HepG2 (cell line): ENCODE results near the gene PYGL. TPM values are rescaled to one million over a fixed set of nuclear protein-coding genes. Genes with fewer than 3 reads are reported as not detected.

ENCODE experiments used
- ATAC-seq: fragments of 200-7000 bp; cut with Tn5 transposase; 3 replicates; pipeline ENCODE4 v1.9.1; 2020; ENCODE audit warnings: mild to moderate bottlenecking, moderate library complexity
- BruUV-seq: library from RNA; stranded (reverse); fragments of 400-500 nt; replicated peaks from 2 replicates; lab custom pipeline; 2021; lab: Mats Ljungman, UMichigan
- CTCF ChIA-PET: fragments of 300-600 bp; formaldehyde crosslinking; extraction: SDS; loops from one replicate; lab custom pipeline; 2021; ENCODE audit warnings: low total read pairs, inconsistent platforms, low intra/inter-chr PET ratio; lab: Yijun Ruan, JAX
- POLR2A ChIA-PET: fragments of 350-600 bp; sonication (Branson Sonifier 250); formaldehyde crosslinking; loops from one replicate; lab custom pipeline; 2020; ENCODE audit warnings: antibody characterized with exemption, inconsistent platforms; lab: Yijun Ruan, JAX
- DNase-seq: peaks from one replicate; pipeline ENCODE4 v3.0.0-alpha.2; 2015; ENCODE audit warnings: low spot score
- FAIRE-seq: peaks from 3 replicates; lab custom pipeline; 2011; peaks lifted over from hg19 to GRCh38; lab: Jason Lieb, UNC
- H2AFZ ChIP-seq: one replicate; pipeline ENCODE4 v1.6.1; 2011; ENCODE audit warnings: low read length, inconsistent platforms
- H3K27ac ChIP-seq: fragments of 300-600 bp; 3 replicates; pipeline ENCODE4 v1.8.0; 2011; ENCODE audit warnings: mixed run types, mild to moderate bottlenecking, mixed read lengths, low read length, inconsistent platforms; ENCODE audit not compliant: insufficient read depth; ENCODE audit errors: extremely low read length
- H3K27me3 ChIP-seq, 2 experiments: fragments of 200-600 bp in 1 of 2; 2 replicates in 1 of 2; 3 replicates in 1 of 2; pipeline versions ENCODE4 v1.6.0 to v1.8.0; 2011; ENCODE audit warnings: low read length in 2 of 2, mild to moderate bottlenecking in 2 of 2, moderate library complexity in 2 of 2, inconsistent platforms in 1 of 2; ENCODE audit not compliant: insufficient read depth in 2 of 2, control insufficient read depth in 1 of 2
- H3K36me3 ChIP-seq, 2 experiments: fragments of 200-600 bp in 1 of 2; replicated peaks in 1 of 2; 2 replicates in 1 of 2; 3 replicates in 1 of 2; pipeline versions ENCODE4 v1.5.1 to v1.8.0; 2011; ENCODE audit warnings: low read length in 2 of 2, inconsistent platforms in 1 of 2; ENCODE audit not compliant: insufficient read depth in 2 of 2, control insufficient read depth in 1 of 2
- H3K4me1 ChIP-seq: 2 replicates; pipeline ENCODE4 v1.5.1; 2012; ENCODE audit warnings: low read length, inconsistent platforms; ENCODE audit not compliant: insufficient read depth
- H3K4me2 ChIP-seq: 2 replicates; pipeline ENCODE4 v1.6.0; 2011; ENCODE audit warnings: low read depth, low read length, inconsistent platforms
- H3K4me3 ChIP-seq, 3 experiments: fragments of 200-600 bp in 1 of 3; sonication (generic), shearing (Covaris generic) in 1 of 3; replicated peaks in 1 of 3; 2 replicates each; pipeline ENCODE4 v1.5.1; 2011 to 2016; ENCODE audit warnings: low read length in 3 of 3, inconsistent platforms in 2 of 3, low read depth in 2 of 3, mild to moderate bottlenecking in 2 of 3, control low read depth in 1 of 3, mixed read lengths in 1 of 3; ENCODE audit not compliant: insufficient read depth in 1 of 3
- H3K79me2 ChIP-seq: one replicate; pipeline ENCODE4 v1.6.1; 2011; ENCODE audit warnings: low read length, inconsistent platforms; ENCODE audit not compliant: insufficient read depth
- H3K9ac ChIP-seq: 2 replicates; pipeline ENCODE4 v1.6.0; 2011; ENCODE audit warnings: mild to moderate bottlenecking, low read depth, low read length, inconsistent platforms; ENCODE audit not compliant: insufficient read depth
- H3K9me3 ChIP-seq: 2 replicates; pipeline ENCODE4 v1.5.1; 2012; ENCODE audit warnings: mild to moderate bottlenecking, low read length
- H4K20me1 ChIP-seq: 2 replicates; pipeline ENCODE4 v1.6.0; 2011; ENCODE audit warnings: inconsistent platforms, mild to moderate bottlenecking, low read length, moderate library complexity; ENCODE audit not compliant: insufficient read depth
- AGO2 ChIP-seq: fragments of 200-400 bp; formaldehyde crosslinking; optimal IDR thresholded peaks from 2 replicates; pipeline ENCODE3; 2017; ENCODE audit warnings: mild to moderate bottlenecking, low read depth, low read length, moderate library complexity
- BORCS8-MEF2B ChIP-seq: sonication (generic); formaldehyde crosslinking; IDR thresholded peaks from 2 replicates; pipeline ENCODE4 v1.8.0; 2022; ENCODE audit warnings: mild to moderate bottlenecking, missing genetic modification reagents
- EZH2 ChIP-seq: conservative IDR thresholded peaks from 2 replicates; pipeline ENCODE4 v1.6.1; 2012; ENCODE audit warnings: mild to moderate bottlenecking, low read depth, low read length, moderate library complexity
- HDAC6 ChIP-seq: fragments of 200-600 bp; sonication (generic); IDR thresholded peaks from 2 replicates; pipeline ENCODE4 v1.7.0; 2017; ENCODE audit warnings: mild to moderate bottlenecking, antibody characterized with exemption, low read length, low read depth
- NFATC3 ChIP-seq: sonication (generic); formaldehyde crosslinking; IDR thresholded peaks from 2 replicates; pipeline ENCODE4 v1.5.1; 2020; ENCODE audit warnings: mild to moderate bottlenecking, missing genetic modification reagents
- PCBP2 ChIP-seq: fragments of 200-400 bp; formaldehyde crosslinking; optimal IDR thresholded peaks from 2 replicates; pipeline ENCODE3; 2018; ENCODE audit warnings: low read length, low read depth; ENCODE audit not compliant: poor library complexity, severe bottlenecking
- TBX3 ChIP-seq: fragments of 450-650 bp; IDR thresholded peaks from 2 replicates; pipeline ENCODE4 v1.6.1; 2017; ENCODE audit warnings: antibody characterized with exemption, mild to moderate bottlenecking, inconsistent platforms, borderline replicate concordance
- YEATS2 ChIP-seq: sonication (generic); formaldehyde crosslinking; IDR thresholded peaks from 2 replicates; pipeline ENCODE4 v1.4.0; 2020; ENCODE audit warnings: missing genetic modification reagents, borderline replicate concordance
- ZFAT ChIP-seq: sonication (generic); formaldehyde crosslinking; conservative IDR thresholded peaks from 2 replicates; pipeline ENCODE4 v1.8.1; 2023; ENCODE audit warnings: missing genetic modification reagents, inconsistent platforms
- ZFP36L1 ChIP-seq: sonication (generic); formaldehyde crosslinking; IDR thresholded peaks from 2 replicates; pipeline ENCODE4 v1.8.0; 2022; ENCODE audit warnings: mild to moderate bottlenecking, missing genetic modification reagents, moderate library complexity
- ZNF282 ChIP-seq: fragments of 450-650 bp; IDR thresholded peaks from 2 replicates; pipeline ENCODE4 v1.6.1; 2018; ENCODE audit not compliant: partially characterized antibody
- WGBS: methylation state at CpG from one replicate; pipeline ENCODE4 v1.1.6; 2017; ENCODE audit warnings: low lambda C conversion rate; 5-methylcytosine and 5-hydroxymethylcytosine counted together
- in situ Hi-C: cut with HindIII; loops from 2 replicates; pipeline ENCODE4 v1.10.0; 2017; ENCODE audit warnings: low pct_unique_long_range_greater_than_20kb; ENCODE audit not compliant: extremely low pct_ligation_motif_present
- intact Hi-C: fragments of 100-400 bp; cut with micrococcal nuclease; formaldehyde crosslinking; loops from one replicate; pipeline ENCODE4 v1.10.0; 2022; ENCODE audit not compliant: unreplicated experiment
- polyA plus RNA-seq, 8 experiments: library from polyadenylated mRNA; depleted of rRNA in 3 of 8; stranded (reverse) in 7 of 8; unstranded in 1 of 8; fragments of >200 nt; fragmentation: Illumina TruSeq in 4 of 8; extraction: Trizol in 4 of 8; gene quantifications; 2 replicates each; pipeline versions ENCODE4 v1.2.1 to v1.2.3, GENCODE V29; 2011 to 2016; ENCODE audit warnings: low read depth in 4 of 8, missing spikeins in 1 of 8, mixed read lengths in 1 of 8; ENCODE audit not compliant: insufficient read depth in 1 of 8
- total RNA-seq, 5 experiments: library from RNA; depleted of rRNA; stranded (reverse); fragments of >200 nt; fragmentation: Illumina TruSeq; extraction: Trizol; gene quantifications; 2 replicates each; pipeline ENCODE4 v1.2.3, GENCODE V29; 2016; ENCODE audit warnings: low read depth in 1 of 5
- TF ChIP-seq, protein P1 (sequence below): IDR thresholded peaks from 2 replicates; pipeline ENCODE4 v1.6.1; 2016; ENCODE audit warnings: missing biosample characterization, missing genetic modification reagents, low read depth
- TF ChIP-seq, protein P2 (sequence below): sonication (generic); formaldehyde crosslinking; IDR thresholded peaks from 2 replicates; pipeline ENCODE4 v1.5.0; 2020; ENCODE audit warnings: mild to moderate bottlenecking, missing genetic modification reagents

The PYGL gene
- total and polyA plus RNA-seq, 2 of the 13 experiments (the other 11 are each of a cell fraction or from before 2014, with no cell fraction given): 98.4 to 110 TPM

DNA sequence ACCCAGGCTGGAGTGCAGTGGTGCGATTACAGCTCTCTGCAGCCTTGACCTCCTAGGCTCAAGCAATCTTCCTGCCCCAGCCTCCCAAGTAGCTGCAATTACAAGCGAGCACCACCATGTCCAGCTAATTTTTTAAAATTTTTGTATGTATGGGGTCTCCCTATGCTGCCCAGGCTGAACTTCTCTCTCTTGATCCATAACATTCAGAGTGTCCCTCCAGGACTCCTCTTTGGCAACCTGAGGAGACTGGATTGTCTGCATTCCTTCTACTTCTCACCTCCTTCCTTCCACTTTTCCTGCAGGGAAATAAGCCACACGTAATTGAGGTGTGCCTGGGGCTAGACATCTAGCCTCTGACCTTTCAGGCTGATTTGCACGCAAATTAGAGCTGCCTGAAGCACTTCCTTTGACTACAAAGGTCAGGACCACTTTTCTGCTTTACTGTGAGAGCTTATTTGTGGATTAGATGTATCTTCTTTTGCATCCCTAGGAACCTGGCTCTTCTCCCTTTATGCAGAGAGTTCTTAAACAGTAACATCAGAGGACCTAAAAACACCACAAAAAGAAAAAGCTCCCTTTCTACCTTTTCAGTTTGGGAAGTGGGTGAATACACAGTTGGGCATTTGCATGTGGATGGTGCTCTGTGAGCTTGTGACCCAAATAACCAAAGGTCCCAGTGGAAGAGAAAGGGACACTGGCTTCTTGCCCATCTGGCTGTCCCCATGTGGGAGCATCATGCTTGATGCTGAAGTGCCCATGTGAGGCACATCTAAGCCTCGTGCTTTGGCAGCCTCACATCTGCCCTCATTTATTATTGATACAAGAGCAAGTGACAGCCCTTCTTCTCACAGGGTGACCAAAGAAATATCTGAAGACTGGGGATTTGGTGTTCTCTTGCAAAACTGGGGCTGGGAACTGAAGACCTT lies 33.5 kb downstream of the PYGL start (continued):
- TF ChIP-seq, protein P1, sequence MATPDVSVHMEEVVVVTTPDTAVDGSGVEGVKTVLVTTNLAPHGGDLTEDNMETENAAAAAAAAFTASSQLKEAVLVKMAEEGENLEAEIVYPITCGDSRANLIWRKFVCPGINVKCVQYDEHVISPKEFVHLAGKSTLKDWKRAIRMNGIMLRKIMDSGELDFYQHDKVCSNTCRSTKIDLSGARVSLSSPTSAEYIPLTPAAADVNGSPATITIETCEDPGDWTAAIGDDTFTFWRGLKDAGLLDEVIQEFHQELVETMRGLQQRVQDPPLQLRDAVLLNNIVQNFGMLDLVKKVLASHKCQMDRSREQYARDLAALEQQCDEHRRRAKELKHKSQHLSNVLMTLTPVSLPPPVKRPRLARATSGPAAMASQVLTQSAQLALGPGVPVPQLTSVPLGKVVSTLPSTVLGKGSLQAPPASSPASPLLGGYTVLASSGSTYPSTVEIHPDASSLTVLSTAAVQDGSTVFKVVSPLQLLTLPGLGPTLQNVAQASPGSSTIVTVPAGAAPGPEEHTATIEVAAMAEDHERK (CRISPR knock-in tag): no peak
- no peak for TF ChIP-seq ZFAT (CRISPR knock-in tag)
- TF ChIP-seq, protein P2, sequence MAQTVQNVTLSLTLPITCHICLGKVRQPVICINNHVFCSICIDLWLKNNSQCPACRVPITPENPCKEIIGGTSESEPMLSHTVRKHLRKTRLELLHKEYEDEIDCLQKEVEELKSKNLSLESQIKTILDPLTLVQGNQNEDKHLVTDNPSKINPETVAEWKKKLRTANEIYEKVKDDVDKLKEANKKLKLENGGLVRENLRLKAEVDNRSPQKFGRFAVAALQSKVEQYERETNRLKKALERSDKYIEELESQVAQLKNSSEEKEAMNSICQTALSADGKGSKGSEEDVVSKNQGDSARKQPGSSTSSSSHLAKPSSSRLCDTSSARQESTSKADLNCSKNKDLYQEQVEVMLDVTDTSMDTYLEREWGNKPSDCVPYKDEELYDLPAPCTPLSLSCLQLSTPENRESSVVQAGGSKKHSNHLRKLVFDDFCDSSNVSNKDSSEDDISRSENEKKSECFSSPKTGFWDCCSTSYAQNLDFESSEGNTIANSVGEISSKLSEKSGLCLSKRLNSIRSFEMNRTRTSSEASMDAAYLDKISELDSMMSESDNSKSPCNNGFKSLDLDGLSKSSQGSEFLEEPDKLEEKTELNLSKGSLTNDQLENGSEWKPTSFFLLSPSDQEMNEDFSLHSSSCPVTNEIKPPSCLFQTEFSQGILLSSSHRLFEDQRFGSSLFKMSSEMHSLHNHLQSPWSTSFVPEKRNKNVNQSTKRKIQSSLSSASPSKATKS (CRISPR knock-in tag): no peak

DNA sequence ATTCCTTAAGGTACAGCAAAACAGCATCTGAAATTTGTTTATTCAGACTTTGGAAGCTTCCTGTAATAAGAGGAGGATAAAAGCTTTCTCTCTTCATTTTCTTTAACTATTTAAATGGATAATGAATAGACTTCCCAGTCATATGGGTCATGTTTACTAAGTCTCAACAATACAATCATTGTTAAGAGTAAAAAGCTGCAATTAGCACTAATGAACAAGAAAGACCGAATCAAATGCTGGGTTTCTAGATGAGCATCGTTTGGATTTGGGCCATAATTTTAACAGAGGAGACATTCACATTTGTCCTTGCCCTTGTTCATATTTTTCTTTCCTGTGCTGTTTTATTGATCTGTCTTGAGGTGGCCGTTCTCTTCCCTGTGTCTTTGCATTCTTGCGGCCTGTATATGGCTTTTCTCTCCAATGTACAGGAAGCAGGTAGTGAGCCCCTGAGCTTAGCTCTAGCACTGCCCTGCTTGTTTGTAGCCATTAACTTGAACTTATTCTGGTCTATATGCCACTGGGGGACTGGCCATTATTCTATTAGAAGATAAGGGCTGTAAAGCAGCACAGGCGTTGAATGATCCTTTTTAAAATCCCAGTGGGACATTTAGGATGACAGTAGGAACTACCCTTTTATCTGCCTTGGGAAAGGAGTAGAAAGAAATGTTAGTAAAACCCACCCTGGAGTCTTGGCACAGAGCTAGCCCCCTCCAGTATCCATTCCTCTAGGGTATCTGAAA lies 37.8 kb downstream of the PYGL start:
- Histone ChIP-seq H2AFZ (no peak overlapping the region), H3K9ac (no peak overlapping the region), H3K4me2 (no peak overlapping the region), H3K36me3 (peaks cover 17 to 59% of the 10 kb centered on the region in 2 experiments), H4K20me1 (no peaks in the 10 kb centered on the region), H3K4me3 (no peak overlapping the region), H3K27me3 (no peaks in the 10 kb centered on the region), H3K4me1 (peaks cover 15% of the 10 kb centered on the region), H3K79me2 (no peaks in the 10 kb centered on the region), H3K9me3 (0 out of 2 replicates have a peak, but pooled peaks cover 7% of the 10 kb centered on the region), H3K27ac (no peak overlapping the region)
- no peak for TF ChIP-seq EZH2
- TF ChIP-seq ZFP36L1 (CRISPR knock-in tag): no peak
- TF ChIP-seq YEATS2 (CRISPR knock-in tag): no peak
- TF ChIP-seq AGO2: no peak
- TF ChIP-seq HDAC6: no peak
- TF ChIP-seq PCBP2: no peak
- TF ChIP-seq TBX3: no peak
- TF ChIP-seq BORCS8-MEF2B (CRISPR knock-in tag): no peak
- no peak for TF ChIP-seq NFATC3 (CRISPR knock-in tag)
- no peak for TF ChIP-seq ZNF282
- in situ Hi-C loops: no loop called here
- WGBS: 93% methylated on average over 5 of the region's 5 CpGs
- intact Hi-C loops: no loop called here
- no peak for DNase-seq
- ATAC-seq: no peak
- no peak for FAIRE-seq
- ChIA-PET CTCF (no interaction called here), POLR2A (no interaction called here)
- BruUV-seq: no TSS peak
